SK-N-MC (cell line): ENCODE data around the gene EPB41.

Source experiments
- EZH2 ChIP-seq: fragments of 200-600 bp; sonication (generic); IDR thresholded peaks from one replicate; pipeline ENCODE4 v1.6.1; 2017; ENCODE audit warnings: antibody characterized with exemption
- POLR2AphosphoS5 ChIP-seq: IDR thresholded peaks from 2 replicates; pipeline ENCODE4 v1.6.1; 2012; ENCODE audit warnings: mild to moderate bottlenecking, low read depth, low read length, borderline replicate concordance

DNA sequence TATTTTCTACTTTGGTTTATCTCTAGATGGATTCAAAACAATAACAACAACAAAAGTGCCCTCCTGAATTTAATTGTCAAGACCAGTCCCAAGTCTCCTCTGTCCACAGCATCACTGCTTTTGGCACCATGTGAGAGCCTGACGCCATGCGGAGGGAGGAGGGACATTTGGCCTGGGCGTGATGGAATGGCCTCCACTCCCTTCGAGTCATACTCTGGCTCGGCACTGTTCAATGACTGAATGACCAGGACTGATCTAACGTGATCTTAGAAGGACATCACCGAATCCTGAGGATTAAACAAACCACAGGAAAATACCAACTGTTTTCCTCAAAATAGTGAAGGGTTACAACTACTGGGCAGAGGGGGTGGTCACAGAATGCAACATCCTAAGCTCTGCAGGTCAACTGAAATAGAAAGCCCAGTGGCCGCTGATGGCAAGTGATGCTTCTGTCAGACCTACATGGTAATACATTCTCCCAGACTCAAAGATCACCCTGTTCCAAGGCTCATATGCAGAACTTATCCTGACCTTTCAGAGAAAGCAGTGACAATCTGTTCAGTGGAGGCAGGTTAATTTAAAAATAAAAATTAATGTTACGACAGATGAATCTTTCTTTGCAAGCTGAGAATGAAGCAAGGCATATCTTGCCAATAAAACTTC lies 248.2 kb downstream of the EPB41 start:
- TF ChIP-seq POLR2AphosphoS5 (no peak), EZH2 (no peak)
